GM23338 (cell line): ENCODE results near the gene C1QTNF2. TPM values are rescaled to one million over a fixed set of nuclear protein-coding genes. Genes with fewer than 3 reads are reported as not detected.

Experiments used
- ATAC-seq: fragments of 200-7000 bp; cut with Tn5 transposase; 3 replicates; pipeline ENCODE4 v1.9.1; 2020
- DNase-seq: peaks from one replicate; pipeline ENCODE4 v3.0.0-alpha.2; 2015; ENCODE audit warnings: low spot score
- H2AFZ ChIP-seq: fragments of 200-600 bp; sonication (generic); 2 replicates; pipeline ENCODE4 v1.8.0; 2016; ENCODE audit warnings: antibody characterized with exemption, mild to moderate bottlenecking, moderate library complexity
- H3F3A ChIP-seq: fragments of 200-600 bp; sonication (generic); replicated peaks from 2 replicates; pipeline ENCODE4 v1.8.0; 2017; ENCODE audit warnings: antibody characterized with exemption, mixed run types, low read depth
- H3K27ac ChIP-seq: fragments of 200-600 bp; sonication (generic); 2 replicates; pipeline ENCODE4 v1.6.1; 2016; ENCODE audit warnings: low read depth
- H3K27me3 ChIP-seq: fragments of 200-600 bp; sonication (generic); 2 replicates; pipeline ENCODE4 v1.8.0; 2016; ENCODE audit warnings: mild to moderate bottlenecking, mixed run types, moderate library complexity; ENCODE audit not compliant: insufficient read depth
- H3K36me3 ChIP-seq: fragments of 200-600 bp; sonication (generic); 2 replicates; pipeline ENCODE4 v1.8.0; 2016; ENCODE audit warnings: mild to moderate bottlenecking; ENCODE audit not compliant: insufficient read depth
- H3K4me1 ChIP-seq: fragments of 200-600 bp; sonication (generic); 2 replicates; pipeline ENCODE4 v1.8.0; 2016; ENCODE audit warnings: mild to moderate bottlenecking, moderate library complexity; ENCODE audit not compliant: insufficient read depth
- H3K4me2 ChIP-seq: fragments of 200-600 bp; sonication (generic); 2 replicates; pipeline ENCODE4 v1.7.1; 2017; ENCODE audit warnings: mixed run types
- H3K4me3 ChIP-seq: fragments of 200-600 bp; sonication (generic); 2 replicates; pipeline ENCODE4 v1.6.1; 2016; ENCODE audit warnings: mixed run types
- H3K79me2 ChIP-seq: fragments of 200-600 bp; sonication (generic); replicated peaks from 2 replicates; pipeline ENCODE4 v1.8.0; 2017; ENCODE audit warnings: mild to moderate bottlenecking; ENCODE audit not compliant: insufficient read depth
- H3K9me2 ChIP-seq: fragments of 200-600 bp; sonication (generic); 2 replicates; pipeline ENCODE4 v1.8.0; 2017; ENCODE audit not compliant: insufficient read depth
- H4K20me1 ChIP-seq: fragments of 200-600 bp; sonication (generic); replicated peaks from 2 replicates; pipeline ENCODE4 v1.8.0; 2017; ENCODE audit warnings: mild to moderate bottlenecking; ENCODE audit not compliant: insufficient read depth
- H3K27ac Mint-ChIP-seq: 2 replicates; pipeline ENCODE4 v1.8.0; 2020; ENCODE audit warnings: inconsistent platforms, mild to moderate bottlenecking, moderate library complexity, mixed read lengths
- H3K27me3 Mint-ChIP-seq: 3 replicates; pipeline ENCODE4 v1.8.0; 2022; ENCODE audit warnings: low read depth, mild to moderate bottlenecking, moderate library complexity, mixed read lengths, inconsistent platforms; ENCODE audit not compliant: insufficient read depth, poor library complexity
- H3K36me3 Mint-ChIP-seq: 3 replicates; pipeline ENCODE4 v1.8.0; 2021; ENCODE audit warnings: low read depth, mild to moderate bottlenecking, inconsistent platforms, moderate library complexity, mixed read lengths
- H3K4me1 Mint-ChIP-seq: 3 replicates; pipeline ENCODE4 v1.8.0; 2020; ENCODE audit warnings: mild to moderate bottlenecking, inconsistent platforms, mixed read lengths
- H3K4me3 Mint-ChIP-seq: 3 replicates; pipeline ENCODE4 v1.8.0; 2021; ENCODE audit warnings: moderate library complexity, mild to moderate bottlenecking, inconsistent platforms, mixed read lengths
- H3K9me3 Mint-ChIP-seq: 3 replicates; pipeline ENCODE4 v1.8.0; 2020; ENCODE audit warnings: moderate library complexity, mild to moderate bottlenecking, inconsistent platforms, mixed read lengths
- CREB1 ChIP-seq: fragments of 250-450 bp; sonication (Bioruptor Pico); IDR thresholded peaks from 2 replicates; pipeline ENCODE4 v1.5.0; 2020; ENCODE audit warnings: low read depth, mild to moderate bottlenecking, moderate library complexity
- CTCF ChIP-seq, 2 experiments: fragments of 200-600 bp in 1 of 2; sonication (generic) in 1 of 2; conservative IDR thresholded peaks; 2 replicates each; pipeline versions ENCODE4 v1.5.1 to v1.6.1; 2016 to 2017; ENCODE audit warnings: antibody characterized with exemption in 2 of 2, low read depth in 2 of 2, mild to moderate bottlenecking in 2 of 2, moderate library complexity in 1 of 2
- EZH2 ChIP-seq: fragments of 200-600 bp; sonication (generic); IDR thresholded peaks from one replicate; pipeline ENCODE4 v1.8.0; 2017; ENCODE audit warnings: antibody characterized with exemption, mild to moderate bottlenecking, low read depth; ENCODE audit not compliant: unreplicated experiment
- EZH2phosphoT487 ChIP-seq: fragments of 200-600 bp; sonication (generic); IDR thresholded peaks from one replicate; pipeline ENCODE4 v1.8.1; 2018; ENCODE audit warnings: antibody characterized with exemption; ENCODE audit not compliant: unreplicated experiment
- JUNB ChIP-seq: IDR thresholded peaks from one replicate; pipeline ENCODE4 v1.6.1; 2016; ENCODE audit warnings: antibody characterized with exemption; ENCODE audit not compliant: unreplicated experiment
- NANOG ChIP-seq: IDR thresholded peaks from 2 replicates; pipeline ENCODE4 v1.6.1; 2016; ENCODE audit warnings: antibody characterized with exemption, borderline replicate concordance
- POLR2AphosphoS5 ChIP-seq: IDR thresholded peaks from 2 replicates; pipeline ENCODE4 v1.6.1; 2016; ENCODE audit warnings: antibody characterized with exemption, low read depth
- REST ChIP-seq: IDR thresholded peaks from one replicate; pipeline ENCODE4 v1.6.1; 2018; ENCODE audit warnings: antibody characterized with exemption; ENCODE audit not compliant: unreplicated experiment
- STAT1 ChIP-seq: IDR thresholded peaks from one replicate; pipeline ENCODE4 v1.6.1; 2016; ENCODE audit warnings: antibody characterized with exemption; ENCODE audit not compliant: unreplicated experiment
- ZNF114 ChIP-seq: fragments of 250-450 bp; sonication (Bioruptor Pico); IDR thresholded peaks from 2 replicates; pipeline ENCODE4 v1.5.0; 2020; ENCODE audit warnings: mild to moderate bottlenecking, moderate library complexity
- ZNF331 ChIP-seq: fragments of 250-450 bp; sonication (Bioruptor Pico); IDR thresholded peaks from 2 replicates; pipeline ENCODE4 v1.5.0; 2020; ENCODE audit warnings: low read depth, mild to moderate bottlenecking, moderate library complexity
- ZNF462 ChIP-seq: fragments of 250-450 bp; sonication (Bioruptor Pico); IDR thresholded peaks from 2 replicates; pipeline ENCODE4 v1.5.0; 2020; ENCODE audit warnings: mild to moderate bottlenecking, moderate library complexity
- polyA plus RNA-seq: library from polyadenylated mRNA; unstranded; fragments of >200 nt; fragmentation: Nextera tagmentation; extraction: Ambion mirVana; gene quantifications from 2 replicates; pipeline ENCODE4 v1.2.1, GENCODE V29; 2016
- total RNA-seq: library from RNA; depleted of rRNA; stranded (reverse); fragments of >200 nt; shearing (Covaris generic); gene quantifications from 2 replicates; pipeline ENCODE4 v1.2.3, GENCODE V29; 2014
- TF ChIP-seq, protein P1 (sequence below): IDR thresholded peaks from 2 replicates; pipeline ENCODE4 v1.6.1; 2016; ENCODE audit warnings: antibody characterized with exemption

The C1QTNF2 gene
- total and polyA plus RNA-seq, 2 experiments from 2014 or later = 0.56 to 0.92 TPM

DNA sequence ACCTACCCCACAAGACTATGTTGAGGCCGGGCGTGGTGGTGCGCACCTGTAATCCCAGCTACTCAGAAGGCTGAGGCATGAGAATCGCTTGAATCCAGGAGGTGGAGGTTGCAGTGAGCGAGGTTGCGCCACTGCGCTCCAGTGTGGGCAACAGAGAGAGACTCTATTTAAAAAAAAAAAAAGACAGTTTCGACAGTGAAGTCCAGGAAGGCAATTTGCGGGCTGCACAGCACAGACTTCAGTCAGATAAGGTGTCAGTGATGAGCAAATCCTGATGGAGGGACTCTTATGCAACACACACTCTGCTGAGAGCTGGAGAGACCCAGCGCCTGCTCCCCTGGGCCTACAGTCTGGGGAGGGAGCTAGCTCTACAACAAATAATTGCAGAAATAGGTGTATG is 72.2 kb downstream of the C1QTNF2 start:
- Histone ChIP-seq H3K27ac (peak overlapping the region; percentile 72; the same call in 1 of the 2 replicates), H3K4me2 (no peak overlapping the region; the same call in 1 of the 2 replicates), H4K20me1 (peaks cover 9% of the 10 kb centered on the region), H3K79me2 (peaks cover 97% of the 10 kb centered on the region), H3K4me1 (peaks cover 25% of the 10 kb centered on the region), H2AFZ (no peak overlapping the region), H3K9me2 (no peaks in the 10 kb centered on the region; the same call in 1 of the 2 replicates), H3F3A (no peaks in the 10 kb centered on the region), H3K4me3 (no peak overlapping the region), H3K27me3 (no peaks in the 10 kb centered on the region), H3K36me3 (no peaks in the 10 kb centered on the region)
- peaks cover 43% of the 10 kb centered on the region for H3K4me1 Mint-ChIP-seq
- no peak for DNase-seq
- peaks cover 6% of the 10 kb centered on the region for H3K27me3 Mint-ChIP-seq
- TF ChIP-seq ZNF331 (CRISPR knock-in tag) = no peak
- TF ChIP-seq CTCF (conservative IDR thresholded peaks at IDR 0.05; ENCODE audit: low read depth in 2 of 2) = no peak
- TF ChIP-seq NANOG = no peak
- no peak for TF ChIP-seq JUNB
- no peak for TF ChIP-seq STAT1
- no peak for TF ChIP-seq POLR2AphosphoS5
- no peak for TF ChIP-seq CREB1 (CRISPR knock-in tag)
- TF ChIP-seq, protein P1, sequence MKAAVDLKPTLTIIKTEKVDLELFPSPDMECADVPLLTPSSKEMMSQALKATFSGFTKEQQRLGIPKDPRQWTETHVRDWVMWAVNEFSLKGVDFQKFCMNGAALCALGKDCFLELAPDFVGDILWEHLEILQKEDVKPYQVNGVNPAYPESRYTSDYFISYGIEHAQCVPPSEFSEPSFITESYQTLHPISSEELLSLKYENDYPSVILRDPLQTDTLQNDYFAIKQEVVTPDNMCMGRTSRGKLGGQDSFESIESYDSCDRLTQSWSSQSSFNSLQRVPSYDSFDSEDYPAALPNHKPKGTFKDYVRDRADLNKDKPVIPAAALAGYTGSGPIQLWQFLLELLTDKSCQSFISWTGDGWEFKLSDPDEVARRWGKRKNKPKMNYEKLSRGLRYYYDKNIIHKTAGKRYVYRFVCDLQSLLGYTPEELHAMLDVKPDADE = no peak
- no peak for TF ChIP-seq REST
- TF ChIP-seq EZH2 = no peak
- no peak for TF ChIP-seq ZNF462
- TF ChIP-seq ZNF114 (CRISPR knock-in tag) = no peak
- no peak for TF ChIP-seq EZH2phosphoT487
- H3K27ac Mint-ChIP-seq = no peak overlapping the region
- H3K36me3 Mint-ChIP-seq = peaks cover 9% of the 10 kb centered on the region
- no peak for ATAC-seq
- H3K9me3 Mint-ChIP-seq = no peaks in the 10 kb centered on the region; the same call in 2 of the 3 replicates
- H3K4me3 Mint-ChIP-seq = no peak overlapping the region
